Cardiac muscle cell (in vitro differentiated cells and primary cell): ENCODE results near the gene FBXO9. TPM values are rescaled to one million over a fixed set of nuclear protein-coding genes. Genes with fewer than 3 reads are reported as not detected.

ENCODE experiments used
- DNase-seq, 2 donors: peaks; one replicate each; pipeline versions ENCODE4 v3.0.0 to v3.0.0-alpha.2; 2010 to 2017; ENCODE audit warnings: low read depth in 1 of 2, low spot score in 1 of 2
- H3K27ac ChIP-seq: fragments of 200-600 bp; sonication (generic); 2 replicates; pipeline ENCODE4 v1.5.1; 2016
- H3K27me3 ChIP-seq: fragments of 200-600 bp; sonication (generic); 2 replicates; pipeline ENCODE4 v1.6.0; 2016; ENCODE audit warnings: control low read depth
- H3K36me3 ChIP-seq: fragments of 200-600 bp; sonication (generic); 2 replicates; pipeline ENCODE4 v1.5.1; 2016; ENCODE audit warnings: control low read depth
- H3K4me1 ChIP-seq: fragments of 200-600 bp; sonication (generic); 2 replicates; pipeline ENCODE4 v1.8.1; 2017; ENCODE audit warnings: low read depth, mild to moderate bottlenecking, mixed run types
- H3K4me3 ChIP-seq: fragments of 200-600 bp; sonication (generic); 2 replicates; pipeline ENCODE4 v1.5.1; 2016; ENCODE audit warnings: mild to moderate bottlenecking
- H3K9me3 ChIP-seq: fragments of 200-600 bp; sonication (generic); 2 replicates; pipeline ENCODE4 v1.5.1; 2017; ENCODE audit warnings: low read depth, mild to moderate bottlenecking, control low read depth
- CTCF ChIP-seq: IDR thresholded peaks from 2 replicates; pipeline ENCODE4 v1.5.1; 2012; ENCODE audit warnings: low read depth, mild to moderate bottlenecking, low read length
- polyA plus RNA-seq: library from polyadenylated mRNA; unstranded; fragments of >200 nt; fragmentation: Nextera tagmentation; extraction: Ambion mirVana; gene quantifications from 2 replicates; pipeline ENCODE4 v1.2.1, GENCODE V29; 2016
- total RNA-seq: library from RNA; depleted of rRNA; stranded (reverse); fragments of >200 nt; gene quantifications from 2 replicates; pipeline ENCODE4 v1.2.3, GENCODE V29; 2016

The FBXO9 gene
- total and polyA plus RNA-seq, 2 experiments from 2014 or later = 69.9 to 182 TPM

- no peaks in the 10 kb centered on the region for H3K9me3 ChIP-seq
- no peak for TF ChIP-seq CTCF
- H3K27ac ChIP-seq = no peak overlapping the region
- H3K36me3 ChIP-seq = no peaks in the 10 kb centered on the region
- no peaks in the 10 kb centered on the region for H3K4me1 ChIP-seq
- H3K4me3 ChIP-seq = no peak overlapping the region
- no peak for DNase-seq
- no peaks in the 10 kb centered on the region for H3K27me3 ChIP-seq
Observed at GRCh38 chr6:53144802-53145201, 79.6 kb downstream of the FBXO9 start.

- Histone ChIP-seq H3K4me3 (no peak within 1 kb of the TSS), H3K4me1 (no peaks in the 10 kb centered on the region), H3K27me3 (no peaks in the 10 kb centered on the region), H3K36me3 (no peaks in the 10 kb centered on the region), H3K9me3 (no peaks in the 10 kb centered on the region), H3K27ac (no peak within 1 kb of the TSS)
- no peak for TF ChIP-seq CTCF
- no peak for DNase-seq
Observed at GRCh38 chr6:53148684-53149083, 83.5 kb downstream of the FBXO9 start, which contains the start of gene GCM1. Gene GCM1 (minus strand): TSS chr6:53148841. CDS start chr6:53145632, 3,209 bp downstream.

Other genes with a start within 250 kb of the FBXO9 start
- gene GSTA5, start 224.6 kb upstream of the FBXO9 start, total RNA-seq = not detected in 2 replicates
- not detected in 2 replicates for gene GSTA5, start 224.6 kb upstream of the FBXO9 start, polyA plus RNA-seq
- gene GSTA3, start 155.7 kb upstream of the FBXO9 start, total RNA-seq = 0.32 TPM in 1 of 2 replicates, not detected in the other
- gene GSTA3, start 155.7 kb upstream of the FBXO9 start, polyA plus RNA-seq = not detected in 2 replicates
- gene GSTA4, start 70.1 kb upstream of the FBXO9 start, total RNA-seq = 50.1 and 64.5 TPM in 2 replicates
- gene GSTA4, start 70.1 kb upstream of the FBXO9 start, polyA plus RNA-seq = 91.1 and 170 TPM in 2 replicates
- gene CILK1, start 3.6 kb upstream of the FBXO9 start, total RNA-seq = 15.1 and 15.6 TPM in 2 replicates
- 12.2 and 14.4 TPM in 2 replicates for gene CILK1, start 3.6 kb upstream of the FBXO9 start, polyA plus RNA-seq
- 0.11 TPM in 1 of 2 replicates, not detected in the other for gene GCM1, start 83.4 kb downstream of the FBXO9 start, total RNA-seq
- not detected in 2 replicates for gene GCM1, start 83.4 kb downstream of the FBXO9 start, polyA plus RNA-seq